ENCODE data around the gene ABCA2. TPM values are rescaled to one million over a fixed set of nuclear protein-coding genes. Genes with fewer than 3 reads are reported as not detected.
"Not testable (repeated sequence)": the region's sequence is repeated elsewhere in the genome, so short reads cannot be mapped to it uniquely, and the experiment has no call there.

The ABCA2 gene
- polyA plus RNA-seq, 1 experiment: 16.0 TPM

GRCh38 chr9:137006116-137007003 lies 21.7 kb downstream of the ABCA2 start:
- TF ChIP-seq CTCF (IDR thresholded peaks at IDR 0.05; ENCODE audit: insufficient read depth, low read depth, low read length): no peak
- POLR2A ChIA-PET: no interaction called here

GRCh38 chr9:137004285-137004684 lies 23.8 kb downstream of the ABCA2 start:
- H3K27me3 ChIP-seq (ENCODE audit: control insufficient read depth, insufficient read depth, low read length); H3K36me3 ChIP-seq (ENCODE audit: control insufficient read depth, insufficient read depth, low read length); H3K4me3 ChIP-seq (ENCODE audit: low read depth, low read length); POLR2A ChIA-PET; DNase-seq (ENCODE audit: low read depth): not testable (repeated sequence)
- peak; percentile 37; the same call in 1 of the 2 replicates for TF ChIP-seq CTCF (IDR thresholded peaks at IDR 0.05; ENCODE audit: insufficient read depth, low read depth, low read length)
- CTCF ChIA-PET: interaction anchor here (0.7 to 4.9 kb wide), 4 partner anchors 8 to 45 kb away, joined by 3 to 18 read pairs (median 3); partner anchors contain the start of gene CLIC3

More at GRCh38 chr9:137006116-137007003, 21.7 kb downstream of the ABCA2 start:
- no peaks in the 10 kb centered on the region for H3K27me3 ChIP-seq (ENCODE audit: control insufficient read depth, insufficient read depth, low read length)
- H3K36me3 ChIP-seq (ENCODE audit: control insufficient read depth, insufficient read depth, low read length): peaks cover 6% of the 10 kb centered on the region
- CTCF ChIA-PET: interaction anchor here (1.2 to 4.9 kb wide), 3 partner anchors 23 to 57 kb away, joined by 3 to 18 read pairs (median 9); partner anchors contain the start of gene ABCA2
- no peak for DNase-seq (ENCODE audit: low read depth)
- no peak overlapping the region for H3K4me3 ChIP-seq (ENCODE audit: low read depth, low read length)

- CTCF ChIA-PET: interaction anchor here (1.1 to 4.9 kb wide), 5 partner anchors 10 to 95 kb away, joined by 3 to 18 read pairs (median 4); partner anchors contain the start of gene PAXX
- DNase-seq (ENCODE audit: low read depth): no peak
- POLR2A ChIA-PET: no interaction called here
- TF ChIP-seq CTCF (IDR thresholded peaks at IDR 0.05; ENCODE audit: insufficient read depth, low read depth, low read length): no peak
- Histone ChIP-seq H3K27me3 (ENCODE audit: control insufficient read depth, insufficient read depth, low read length) (no peaks in the 10 kb centered on the region), H3K4me3 (ENCODE audit: low read depth, low read length) (no peak overlapping the region), H3K36me3 (ENCODE audit: control insufficient read depth, insufficient read depth, low read length) (no peaks in the 10 kb centered on the region)
These were observed 25.4 kb downstream of the ABCA2 start for GRCh38 chr9:137002646-137003041.

- Histone ChIP-seq H3K27me3 (ENCODE audit: control insufficient read depth, insufficient read depth, low read length) (no peaks in the 10 kb centered on the region), H3K36me3 (ENCODE audit: control insufficient read depth, insufficient read depth, low read length) (no peaks in the 10 kb centered on the region), H3K4me3 (ENCODE audit: low read depth, low read length) (no peak overlapping the region)
- CTCF ChIA-PET: interaction anchor here (1.1 to 4.9 kb wide), 5 partner anchors 10 to 95 kb away, joined by 3 to 18 read pairs (median 4); partner anchors contain the start of gene PAXX
- DNase-seq (ENCODE audit: low read depth): no peak
- POLR2A ChIA-PET: no interaction called here
- no peak for TF ChIP-seq CTCF (IDR thresholded peaks at IDR 0.05; ENCODE audit: insufficient read depth, low read depth, low read length)
These were observed 26.0 kb downstream of the ABCA2 start for GRCh38 chr9:137001857-137002645.
